Stimulated activated CD4-positive, alpha-beta T cell treated with anti-CD3 and anti-CD28 coated beads, Interleukin-1b, Interleukin-23, amount 100 ng/mL, for 1 hour (primary cell): ENCODE data around the gene FAT1.

ENCODE experiments used
- DNase-seq, 2 donors: peaks; one replicate each; pipeline ENCODE4 v3.0.0-alpha.2; 2020; ENCODE audit warnings: low read depth in 2 of 2

Gene FAT1

DNA sequence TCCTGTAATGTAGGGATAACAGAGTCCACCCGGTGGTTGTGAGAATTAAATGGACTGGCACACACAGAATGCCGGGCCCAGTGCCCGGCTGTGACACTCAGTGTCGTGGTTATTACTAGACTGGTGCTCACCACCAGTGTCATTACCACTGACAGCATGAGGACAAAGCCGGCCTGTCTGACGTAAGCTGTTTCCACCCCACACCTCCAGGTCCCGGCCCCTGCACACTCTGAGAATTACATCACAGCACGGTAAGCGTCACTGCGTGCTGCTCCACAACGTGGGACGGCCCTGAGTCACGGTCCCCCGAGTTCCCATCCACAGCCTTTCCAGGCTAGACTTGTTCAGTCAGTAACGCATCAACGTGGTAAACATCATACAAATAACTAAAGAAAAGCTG is 22.9 kb downstream of the FAT1 start:
- no peak for DNase-seq

DNA sequence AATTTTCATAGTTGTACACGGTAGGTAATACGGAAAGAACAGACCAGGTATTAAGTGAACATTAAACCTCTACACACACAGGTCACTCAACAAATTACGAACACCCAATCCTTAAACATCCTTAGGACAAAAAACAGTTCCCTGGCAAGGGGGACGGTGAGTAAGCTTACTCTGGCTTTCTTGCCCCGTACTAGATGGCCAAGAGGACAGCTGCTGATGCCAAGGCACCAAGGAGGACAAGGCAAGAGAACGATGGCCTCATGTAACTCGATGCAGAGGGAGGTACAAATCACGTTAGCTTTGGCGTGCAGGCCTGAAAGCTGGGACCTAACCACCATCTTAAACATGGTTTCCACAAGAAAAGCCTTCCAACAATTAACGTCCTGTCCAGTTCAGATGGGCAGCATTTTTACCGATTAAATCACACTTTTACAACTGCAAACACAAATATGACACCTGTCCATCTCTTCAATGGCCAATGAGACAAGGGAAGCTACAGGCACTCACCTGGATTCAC is 23.7 kb downstream of the FAT1 start:
- DNase-seq, result no peak

DNA sequence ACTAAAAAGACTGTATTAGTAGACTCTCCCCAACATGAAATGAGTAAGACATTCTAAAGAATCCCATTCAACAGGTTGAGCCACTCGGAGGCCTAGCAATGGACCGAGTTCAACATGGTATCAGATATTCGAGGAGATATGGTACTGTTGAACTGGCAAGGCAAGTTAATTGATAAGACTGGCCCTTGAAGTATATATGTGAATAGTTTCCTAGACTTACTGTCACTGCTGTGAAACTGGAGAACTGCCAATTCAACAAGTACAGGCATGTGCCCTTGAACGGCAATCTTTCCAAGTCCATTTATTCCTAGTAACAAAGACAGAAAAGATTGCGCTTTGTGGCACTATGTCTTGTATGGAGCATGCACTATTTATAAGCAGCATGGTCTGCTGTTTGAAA is 24.4 kb downstream of the FAT1 start:
- no peak for DNase-seq

DNA sequence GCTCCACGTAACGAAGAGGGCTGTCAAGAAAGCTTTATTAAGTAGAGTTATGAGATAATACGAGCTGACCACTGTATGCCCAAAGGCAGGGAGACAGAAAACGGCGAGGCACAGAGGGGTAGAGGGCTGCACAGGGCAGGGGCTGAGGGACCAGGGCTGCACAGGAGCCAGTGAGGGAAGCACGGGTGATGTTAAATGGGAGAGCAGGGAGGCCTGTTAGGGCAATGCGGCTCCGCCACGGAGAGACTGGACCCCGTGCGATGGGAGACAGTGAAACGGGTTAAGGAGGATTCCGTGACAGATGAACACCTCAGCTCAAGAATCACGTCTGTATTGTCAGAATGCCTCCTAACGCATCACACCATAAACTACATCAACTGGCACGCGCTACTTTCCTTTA is 25.1 kb downstream of the FAT1 start:
- DNase-seq, result no peak

DNA sequence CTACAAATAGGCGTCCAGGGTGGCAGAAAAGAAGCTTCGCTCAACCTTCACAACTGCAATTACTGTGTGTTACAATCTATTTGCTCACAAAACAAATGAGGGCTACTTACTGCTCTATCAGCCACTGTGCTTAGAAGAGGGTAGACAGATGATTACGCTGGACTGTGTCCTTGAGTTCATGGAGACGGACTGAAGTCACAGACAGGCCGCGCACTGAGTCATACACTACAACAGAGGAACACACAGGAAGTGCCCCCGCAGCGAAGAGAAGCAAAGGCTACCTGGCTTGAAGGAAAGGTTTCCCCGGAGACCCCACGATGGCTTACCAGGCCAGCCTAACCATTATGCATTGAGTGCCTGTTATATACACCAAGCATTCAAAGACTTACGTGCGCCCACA is 25.6 kb downstream of the FAT1 start:
- DNase-seq, result no peak

DNA sequence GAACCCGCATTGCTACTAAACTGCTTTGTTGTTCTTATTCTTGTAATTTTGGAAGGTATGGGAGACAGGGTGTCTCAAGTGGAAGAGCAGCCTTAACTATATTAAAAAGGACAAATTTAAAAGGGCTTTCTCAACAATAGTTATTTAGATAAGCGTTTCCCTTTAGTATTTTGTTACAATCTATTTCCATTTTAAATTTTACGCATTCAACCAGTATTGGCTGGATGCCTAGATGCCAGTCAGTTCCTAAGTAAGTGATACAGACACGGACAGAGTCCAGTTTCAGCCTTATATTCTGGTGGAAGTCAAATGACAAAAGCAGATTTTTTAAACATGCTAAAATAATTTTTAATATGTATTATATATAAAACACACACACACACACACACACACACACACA is 28.3 kb downstream of the FAT1 start:
- DNase-seq, result no peak

DNA sequence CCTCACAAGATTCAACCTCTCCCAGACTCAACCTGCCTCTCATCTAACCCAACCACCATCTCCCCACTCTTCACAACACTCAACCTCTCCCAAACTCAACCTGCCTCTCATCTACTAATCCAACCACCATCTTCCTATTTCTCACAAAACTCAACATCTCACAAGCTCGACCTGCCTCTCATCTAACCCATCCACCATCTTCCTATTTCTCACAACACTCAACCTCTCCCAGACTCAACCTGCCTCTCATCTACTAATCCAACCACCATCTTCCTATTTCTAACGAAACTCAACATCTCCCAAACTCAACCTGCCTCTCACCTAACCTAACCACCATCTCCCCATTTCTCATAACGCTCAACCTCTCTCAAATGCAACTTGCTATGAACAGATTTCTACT is 29.8 kb downstream of the FAT1 start:
- DNase-seq, result no peak

DNA sequence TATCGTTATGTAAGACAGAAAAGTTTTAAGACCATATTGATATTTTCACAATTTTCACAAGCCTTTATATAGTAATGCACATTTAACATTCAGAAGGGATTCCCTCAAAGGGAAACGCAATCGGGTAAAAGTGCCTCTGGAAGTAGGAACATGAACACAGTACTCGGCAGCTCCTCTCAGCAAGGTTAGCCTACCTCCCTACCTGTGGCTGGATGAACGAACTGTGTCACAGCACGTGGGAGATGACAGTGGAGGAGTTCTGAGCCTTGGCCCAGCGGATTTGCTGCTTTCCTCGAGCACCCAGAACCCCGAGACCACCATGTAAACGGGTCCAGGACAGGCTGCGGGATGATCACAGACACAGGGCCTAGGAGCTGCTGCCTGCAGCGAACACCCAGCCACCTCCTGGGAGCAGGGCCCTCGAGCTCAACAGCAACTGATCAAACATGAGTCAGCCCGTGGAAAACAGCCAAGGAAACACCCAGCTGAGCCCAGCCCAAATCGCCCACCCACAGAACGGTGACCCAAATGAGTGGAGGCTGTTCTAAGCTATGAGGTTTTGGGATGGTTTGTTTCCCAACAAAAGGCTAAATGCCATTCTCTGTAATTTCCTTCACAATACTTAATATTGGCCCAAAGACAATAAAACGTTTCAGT is 30.4 kb downstream of the FAT1 start:
- DNase-seq, result no peak

DNA sequence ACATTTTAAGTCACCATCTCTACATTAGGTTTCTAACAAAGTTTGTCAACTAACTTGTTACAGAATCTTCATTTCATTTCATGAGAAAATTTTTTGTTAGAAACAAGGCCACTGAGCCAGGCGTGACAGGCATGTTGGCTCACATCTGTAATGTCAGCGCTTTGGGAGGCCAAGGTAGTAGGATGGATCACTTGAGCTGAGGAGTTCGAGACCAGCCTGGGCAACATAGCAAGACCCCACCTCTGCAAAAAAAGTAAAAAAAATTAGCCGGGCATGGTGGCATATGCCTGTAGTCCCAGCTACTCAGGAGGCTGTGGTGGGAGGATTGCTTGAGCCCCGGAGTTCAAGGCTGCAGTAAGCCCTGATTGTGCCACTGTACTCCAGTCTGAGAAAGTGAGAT is 32.3 kb downstream of the FAT1 start:
- no peak for DNase-seq

DNA sequence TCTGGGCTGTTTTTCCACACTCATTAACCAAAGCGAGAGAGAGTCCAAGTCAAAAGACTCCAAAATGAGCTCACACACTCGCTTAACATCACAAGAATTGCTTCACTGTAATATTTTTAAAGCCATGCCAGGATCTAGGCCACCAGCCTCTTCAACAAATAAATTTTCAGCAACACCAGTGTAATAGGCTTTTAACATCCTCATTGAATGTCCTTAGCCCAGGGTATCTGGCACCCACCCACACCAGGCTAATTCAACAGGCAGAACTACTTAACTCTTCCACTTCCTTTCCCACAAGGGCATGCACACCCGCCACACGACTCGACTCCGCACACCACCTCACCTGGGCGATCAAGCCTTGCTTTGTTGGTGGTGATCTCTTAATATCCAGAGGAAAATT is 34.2 kb downstream of the FAT1 start:
- DNase-seq, result no peak

DNA sequence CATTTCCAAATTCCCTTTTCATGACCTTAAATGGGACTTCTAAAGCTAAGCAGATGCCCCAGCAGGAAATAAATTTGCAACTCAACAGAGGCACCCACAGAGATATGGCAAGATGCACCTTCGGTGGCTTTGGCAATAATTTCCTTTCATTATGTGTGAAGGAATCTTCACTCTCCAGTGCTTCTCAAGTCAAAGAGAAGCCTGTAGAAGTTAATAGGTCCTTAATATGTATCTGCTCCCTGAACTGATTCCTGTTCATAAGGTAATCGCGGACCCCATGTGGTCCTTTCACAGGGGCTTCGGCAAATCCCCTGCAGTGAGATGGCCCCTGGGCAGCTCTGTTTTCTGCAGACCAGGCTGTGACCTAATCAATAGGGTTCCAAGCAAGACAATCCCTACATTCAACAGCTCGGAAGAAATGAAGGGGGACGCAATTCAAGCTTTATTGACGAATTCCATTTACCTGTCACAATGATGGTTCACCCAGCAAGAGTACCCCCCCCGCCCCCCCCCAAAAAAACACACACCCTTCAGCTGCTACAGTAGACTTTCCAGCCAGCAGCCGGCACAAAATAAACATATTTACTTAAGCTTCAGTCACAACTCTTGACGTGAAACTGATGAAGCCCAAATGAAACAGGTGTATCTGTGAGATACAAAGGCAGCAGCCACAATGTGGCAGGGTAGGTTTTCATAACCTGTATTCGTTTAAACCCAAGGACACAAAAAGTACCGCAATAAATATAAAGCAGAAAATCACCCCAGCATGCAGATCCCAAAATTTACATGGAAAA is 35.3 kb downstream of the FAT1 start:
- DNase-seq, result no peak

DNA sequence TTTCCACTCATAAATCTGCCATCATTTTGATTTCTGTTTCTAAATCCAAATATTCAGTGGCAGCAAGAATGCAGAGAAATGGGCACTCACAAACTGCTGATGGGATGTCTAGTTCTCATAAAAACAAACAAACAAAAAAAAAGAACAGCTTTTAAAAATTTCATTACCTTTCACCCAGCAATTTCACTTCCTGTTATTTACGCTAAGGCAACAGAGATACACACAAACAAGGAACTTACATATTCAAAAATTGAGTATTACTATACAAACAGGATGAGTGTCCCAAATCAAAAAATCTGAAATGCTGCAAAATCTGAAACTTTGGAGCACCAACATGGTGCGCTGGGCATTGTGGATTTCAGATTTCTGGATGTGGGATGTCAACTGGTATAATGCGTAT is 36.4 kb downstream of the FAT1 start:
- DNase-seq, result no peak

DNA sequence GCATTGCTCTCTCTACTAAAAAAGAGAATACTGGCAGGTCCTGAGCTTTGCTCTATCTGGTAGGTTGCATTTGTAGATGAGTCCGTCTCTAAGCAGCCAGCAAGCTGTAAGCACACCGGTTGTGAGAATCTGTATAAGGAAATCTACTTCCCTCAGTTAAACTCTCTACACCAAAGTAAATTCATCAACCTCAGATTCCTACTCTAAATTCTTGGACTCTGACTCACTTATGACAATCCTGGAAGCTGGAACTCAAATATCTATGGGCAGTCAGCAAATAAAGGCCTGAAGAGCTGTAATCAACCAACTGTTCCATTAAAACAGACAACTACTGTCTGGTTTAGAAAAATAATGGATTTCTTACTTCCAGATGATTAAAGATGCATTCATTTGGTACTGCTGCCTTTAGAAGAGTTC is 37.9 kb downstream of the FAT1 start:
- no peak for DNase-seq

DNA sequence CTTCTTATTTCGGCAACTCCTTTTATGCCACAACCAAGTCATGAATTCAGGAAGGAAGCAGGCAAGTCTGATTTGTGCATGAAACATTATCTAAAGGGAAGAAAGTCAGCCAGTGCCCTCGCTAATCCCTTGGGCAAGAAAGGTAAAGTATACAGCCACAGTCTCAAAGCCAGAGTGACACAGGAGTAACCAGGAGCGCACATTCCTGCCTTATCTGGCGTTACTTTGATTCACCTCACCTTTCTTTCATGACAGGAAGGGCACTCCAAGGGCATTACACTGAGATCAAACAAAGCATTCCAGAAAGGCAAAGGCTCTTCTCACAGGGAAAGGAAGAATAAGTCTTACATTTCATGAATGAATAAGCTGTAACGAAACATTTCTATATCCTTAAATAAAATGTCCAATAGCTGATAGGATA is 38.8 kb downstream of the FAT1 start:
- no peak for DNase-seq

DNA sequence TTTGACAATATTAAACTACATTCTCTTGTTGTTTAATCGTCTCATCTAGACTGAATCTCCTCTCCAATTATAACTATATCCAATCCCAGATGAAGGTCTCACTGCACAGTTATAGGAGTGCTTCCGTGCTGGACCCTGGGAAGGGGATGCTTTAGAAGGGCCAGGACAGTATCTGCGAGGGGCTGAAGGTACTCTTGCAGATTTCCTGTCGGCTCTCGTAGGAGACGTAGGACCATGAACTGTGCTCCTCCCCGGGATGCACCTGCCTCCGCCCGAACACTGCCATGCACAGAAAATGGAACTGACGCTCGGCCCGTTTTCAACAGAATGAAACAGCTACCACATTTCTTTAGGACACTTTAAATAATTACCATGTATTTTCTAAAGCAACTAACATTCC is 39.4 kb downstream of the FAT1 start:
- no peak for DNase-seq

DNA sequence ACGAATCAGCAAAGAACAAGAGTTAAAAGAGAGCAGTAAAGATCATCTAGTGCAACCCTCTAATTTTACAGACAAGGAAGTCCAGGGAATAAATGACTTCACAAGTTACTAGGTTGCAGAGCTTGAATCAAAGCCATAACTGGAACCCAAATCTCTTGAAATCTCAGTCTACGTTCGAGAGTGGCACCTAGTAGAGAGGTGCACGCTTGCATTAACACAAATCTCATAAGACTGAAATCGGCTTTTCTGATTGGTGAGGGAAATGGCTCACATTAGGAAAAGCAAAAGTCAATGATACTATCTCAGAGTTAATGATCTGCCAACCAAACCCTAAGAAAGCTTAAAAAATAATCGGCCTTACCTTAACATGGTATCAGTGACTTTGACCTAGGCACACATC is 43.0 kb downstream of the FAT1 start:
- no peak for DNase-seq

DNA sequence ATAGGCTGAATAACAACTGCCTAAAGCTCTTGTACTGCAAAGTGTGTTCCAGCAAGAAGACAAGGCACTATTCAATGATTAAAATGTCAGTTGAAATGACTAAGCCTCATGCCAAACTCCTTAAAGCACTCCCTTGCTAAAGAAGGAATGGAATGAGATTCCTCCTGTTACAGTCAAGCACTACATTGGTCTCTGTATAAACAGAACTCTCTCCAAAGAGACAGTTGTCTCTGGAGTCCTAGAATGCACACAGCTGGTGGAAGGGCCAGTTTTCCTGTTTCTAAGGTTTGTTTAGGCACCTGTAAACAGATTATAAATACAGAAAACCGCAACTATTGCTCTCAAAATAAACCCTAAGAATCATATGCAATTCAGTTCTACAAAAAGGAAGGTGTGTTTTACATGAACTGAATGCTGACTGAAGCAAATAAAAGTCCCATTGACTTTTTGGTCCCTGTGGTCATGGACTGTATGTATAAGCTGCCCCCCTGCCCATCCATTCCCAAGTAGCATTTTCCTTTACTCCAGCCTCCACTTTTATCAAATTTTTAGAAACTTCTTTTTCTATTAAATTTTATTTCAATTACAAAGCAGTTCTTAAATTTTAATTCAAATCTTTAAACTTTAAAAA is 47.0 kb downstream of the FAT1 start:
- no peak for DNase-seq

DNA sequence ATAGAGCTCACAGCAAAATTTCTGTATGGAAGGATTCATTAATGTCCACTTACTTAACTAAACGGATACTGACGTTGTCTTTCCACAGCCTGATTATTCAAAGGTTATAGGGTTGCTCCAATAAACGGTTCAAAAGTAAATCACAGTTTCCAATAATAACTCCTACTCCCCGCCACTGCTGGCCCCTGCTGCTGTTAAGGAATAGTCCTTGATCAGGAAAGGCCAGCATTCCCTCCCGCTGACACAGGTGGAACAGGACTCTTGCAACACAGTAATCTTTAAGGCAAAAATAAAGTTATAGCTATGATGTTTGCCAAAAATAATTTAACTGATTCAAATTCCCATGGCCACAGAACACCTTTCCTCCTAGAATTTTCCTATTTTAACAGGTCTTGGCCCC is 53.9 kb downstream of the FAT1 start:
- DNase-seq, result no peak

DNA sequence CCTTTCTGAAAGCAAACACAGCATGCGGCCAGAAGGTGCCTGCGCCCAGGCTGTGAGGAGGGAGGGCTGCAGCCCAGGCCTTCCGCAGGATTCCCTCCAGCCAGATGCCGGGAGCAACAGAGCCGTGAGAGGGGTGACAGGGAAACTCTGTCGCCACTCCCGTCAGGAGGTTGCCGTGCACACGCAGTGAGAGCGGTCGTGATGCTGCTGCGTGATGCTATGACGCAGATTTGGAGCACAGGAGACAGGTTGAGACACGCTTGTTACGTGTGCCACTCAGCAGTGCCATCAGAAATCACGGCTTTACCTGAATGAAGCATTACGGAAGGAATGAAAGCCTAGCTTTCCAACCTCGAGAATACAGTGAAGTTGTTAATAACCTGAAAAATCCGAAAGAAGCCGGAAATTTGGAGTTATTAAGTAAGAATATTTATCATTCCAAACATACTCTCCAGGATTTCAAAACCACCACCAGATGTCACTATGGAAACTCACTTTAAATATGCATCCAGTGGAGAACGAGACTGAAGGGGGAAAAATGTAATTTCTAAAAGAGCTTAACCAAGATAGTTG is 54.4 kb downstream of the FAT1 start:
- no peak for DNase-seq

DNA sequence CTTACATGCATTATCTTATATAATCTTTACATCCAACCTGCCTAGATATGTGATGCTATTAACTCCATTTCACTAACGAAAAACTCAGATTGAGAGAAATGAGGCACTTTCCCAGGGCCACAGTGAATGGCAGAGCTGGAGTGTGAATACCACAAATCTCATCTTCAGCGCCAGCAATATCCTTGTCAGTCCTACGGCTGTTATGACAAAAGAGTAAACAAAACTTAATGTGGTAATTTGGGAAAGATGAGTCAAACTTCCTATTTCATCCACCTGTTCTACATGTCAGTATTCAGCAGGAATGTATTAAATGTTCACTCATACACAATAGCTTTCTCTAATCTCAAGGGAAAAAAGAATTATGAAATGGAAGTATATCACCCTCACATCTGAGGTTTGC is 56.9 kb downstream of the FAT1 start:
- DNase-seq, result no peak

DNA sequence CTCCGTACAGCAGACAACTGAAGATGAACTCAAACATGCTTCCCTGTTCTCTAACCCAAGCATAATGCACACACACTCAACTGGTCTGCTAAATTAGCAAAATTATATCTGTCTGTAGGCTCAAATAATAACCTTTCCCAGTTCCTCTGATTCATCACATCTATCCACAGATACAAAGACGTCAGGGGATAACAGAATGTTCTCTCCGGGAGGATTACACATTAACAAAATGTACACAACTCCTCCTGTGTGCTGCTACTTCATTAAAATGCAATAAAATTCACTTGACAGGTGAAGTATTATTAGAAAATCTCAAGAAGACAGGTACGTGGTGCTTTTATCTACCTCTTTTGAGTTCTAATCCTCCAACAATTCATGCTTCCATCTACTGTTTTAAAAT is 57.4 kb downstream of the FAT1 start:
- DNase-seq, result no peak

DNA sequence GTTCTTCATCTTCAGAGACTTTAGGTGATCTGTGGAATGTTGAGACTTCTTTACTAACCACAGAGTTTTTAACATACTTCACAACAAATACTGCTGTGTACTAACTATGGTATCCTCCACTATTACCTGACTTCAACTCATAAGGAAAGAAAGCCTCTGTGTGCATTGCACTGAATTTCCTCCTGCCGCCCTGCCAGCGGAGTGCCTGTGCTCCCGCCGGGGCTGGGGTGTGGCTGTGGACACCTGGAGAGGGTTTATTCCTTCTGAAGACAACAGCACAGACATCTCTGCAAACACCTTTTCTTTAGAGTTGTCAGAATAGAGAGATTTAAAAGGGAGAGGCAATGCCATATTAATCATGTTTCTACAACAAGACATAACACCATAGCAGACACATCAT is 63.3 kb downstream of the FAT1 start:
- no peak for DNase-seq

DNA sequence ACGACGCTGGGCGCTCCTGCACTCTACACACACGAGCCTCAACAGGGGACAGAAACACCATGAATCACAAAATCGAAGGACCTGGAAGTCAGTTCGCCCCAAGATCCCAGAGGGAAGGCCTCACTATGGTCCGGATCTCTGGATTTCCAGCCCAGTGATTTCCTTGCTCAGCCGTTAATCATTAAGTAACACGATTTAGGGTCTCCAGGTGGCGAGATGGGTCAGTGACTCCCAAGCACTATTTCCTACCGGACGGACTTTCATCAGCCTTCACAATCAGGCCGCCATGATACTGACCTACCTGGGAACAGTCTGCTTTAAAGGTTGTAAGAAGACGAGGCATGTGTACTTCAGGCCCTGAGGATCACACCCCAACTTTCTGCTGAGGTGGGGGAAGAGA is 63.7 kb downstream of the FAT1 start:
- no peak for DNase-seq
